HCT116 (cell line): Measurements from ENCODE around the gene BRPF3. TPM values are rescaled to one million over a fixed set of nuclear protein-coding genes. Genes with fewer than 3 reads are reported as not detected.

Source experiments
- ATAC-seq: fragments of 200-7000 bp; cut with Tn5 transposase; 2 replicates; pipeline ENCODE4 v1.9.1; 2020; ENCODE audit warnings: mild to moderate bottlenecking, moderate library complexity
- BruUV-seq: library from RNA; stranded (reverse); fragments of 400-500 nt; replicated peaks from 2 replicates; lab custom pipeline; 2021; lab: Mats Ljungman, UMichigan
- CTCF ChIA-PET: fragments of 300-600 bp; sonication (Branson Sonifier 250); formaldehyde crosslinking; loops from one replicate; lab custom pipeline; 2021; ENCODE audit warnings: antibody characterized with exemption; lab: Charles Lee
- POLR2A ChIA-PET: fragments of 300-600, 350-600 bp; sonication (Branson Sonifier 250); formaldehyde crosslinking; loops from one replicate; lab custom pipeline; 2021; ENCODE audit warnings: antibody characterized with exemption; lab: Charles Lee
- RAD21 ChIA-PET, 2 experiments: fragments of 300-600 bp; sonication (Branson Sonifier 250); formaldehyde crosslinking; loops; one replicate each; lab custom pipeline; 2023; ENCODE audit warnings: low total read pairs in 2 of 2; ENCODE audit not compliant: uncharacterized antibody in 2 of 2, unreplicated experiment in 2 of 2, low non-redundant PET in 1 of 2; lab: Charles Lee
- DNase-seq: peaks from one replicate; pipeline ENCODE4 v3.0.0-alpha.2; 2010; ENCODE audit warnings: low read depth, low spot score
- H2AFZ ChIP-seq: fragments of 200-600 bp; shearing (Covaris generic), sonication (generic); 2 replicates; pipeline ENCODE4 v1.6.1; 2017; ENCODE audit warnings: low read depth, mixed run types, mixed read lengths, antibody characterized with exemption, low read length; ENCODE audit not compliant: poor library complexity, severe bottlenecking
- H3K27ac ChIP-seq: 2 replicates; pipeline ENCODE4 v1.5.1; 2012; ENCODE audit warnings: low read depth, low read length
- H3K27me3 ChIP-seq: fragments of 200-600 bp; sonication (generic); 2 replicates; pipeline ENCODE4 v1.6.1; 2016; ENCODE audit warnings: mixed run types, low read length, mixed read lengths; ENCODE audit not compliant: insufficient read depth
- H3K36me3 ChIP-seq, 2 experiments: fragments of 200-500 bp in 1 of 2; fragments of 200-600 bp in 1 of 2; sonication (Bioruptor generic) in 1 of 2; sonication (generic) in 1 of 2; 2 replicates each; pipeline versions ENCODE4 v1.5.1 to v1.6.1; 2014 to 2016; ENCODE audit warnings: low read length in 2 of 2, inconsistent platforms in 1 of 2, mixed read lengths in 1 of 2, mixed run types in 1 of 2; ENCODE audit not compliant: insufficient read depth in 2 of 2, control insufficient read depth in 1 of 2
- H3K4me1 ChIP-seq, 2 experiments: fragments of 200-600 bp in 1 of 2; sonication (generic) in 1 of 2; 2 replicates each; pipeline versions ENCODE4 v1.5.1 to v1.6.1; 2012 to 2017; ENCODE audit warnings: low read length in 2 of 2, inconsistent platforms in 1 of 2, mild to moderate bottlenecking in 1 of 2, mixed read lengths in 1 of 2, mixed run types in 1 of 2, moderate library complexity in 1 of 2; ENCODE audit not compliant: insufficient read depth in 2 of 2, control insufficient read depth in 1 of 2
- H3K4me2 ChIP-seq: fragments of 200-600 bp; sonication (generic); 2 replicates; pipeline ENCODE4 v1.6.1; 2017; ENCODE audit warnings: mixed run types, low read length, mixed read lengths
- H3K4me3 ChIP-seq, 2 experiments: fragments of 200-600 bp in 1 of 2; sonication (generic) in 1 of 2; replicated peaks in 1 of 2; 2 replicates each; pipeline ENCODE4 v1.5.1; 2011 to 2016; ENCODE audit warnings: low read length in 2 of 2, control low read depth in 1 of 2, low read depth in 1 of 2, mild to moderate bottlenecking in 1 of 2, mixed read lengths in 1 of 2, mixed run types in 1 of 2
- H3K79me2 ChIP-seq: fragments of 200-600 bp; sonication (generic); 2 replicates; pipeline ENCODE4 v1.6.1; 2017; ENCODE audit warnings: mild to moderate bottlenecking, mixed run types, low read length, moderate library complexity, mixed read lengths; ENCODE audit not compliant: insufficient read depth
- H3K9ac ChIP-seq: fragments of 200-600 bp; sonication (generic); 2 replicates; pipeline ENCODE4 v1.6.1; 2016; ENCODE audit warnings: low read length, mixed read lengths
- H3K9me2 ChIP-seq: fragments of 200-600 bp; sonication (generic), shearing (Covaris generic); 2 replicates; pipeline ENCODE4 v1.6.1; 2017; ENCODE audit warnings: mixed run types, mild to moderate bottlenecking, moderate library complexity; ENCODE audit not compliant: insufficient read depth
- H3K9me3 ChIP-seq, 2 experiments: fragments of 200-500 bp in 1 of 2; fragments of 200-600 bp in 1 of 2; sonication (Bioruptor generic) in 1 of 2; sonication (generic) in 1 of 2; 2 replicates each; pipeline ENCODE4 v1.6.1; 2014 to 2017; ENCODE audit warnings: low read length in 2 of 2, mixed read lengths in 2 of 2, inconsistent platforms in 1 of 2, low read depth in 1 of 2, mild to moderate bottlenecking in 1 of 2, mixed run types in 1 of 2, moderate library complexity in 1 of 2; ENCODE audit not compliant: control insufficient read depth in 1 of 2, insufficient read depth in 1 of 2
- H4K20me1 ChIP-seq: fragments of 200-600 bp; sonication (generic), shearing (Covaris generic); 2 replicates; pipeline ENCODE4 v1.6.1; 2017; ENCODE audit warnings: mixed run types, mild to moderate bottlenecking, moderate library complexity; ENCODE audit not compliant: insufficient read depth
- ELF1 ChIP-seq: IDR thresholded peaks from 2 replicates; pipeline ENCODE4 v1.6.1; 2012; ENCODE audit warnings: low read depth, borderline replicate concordance
- EZH2 ChIP-seq: fragments of 200-600 bp; sonication (generic); IDR thresholded peaks from 2 replicates; pipeline ENCODE4 v1.6.1; 2017; ENCODE audit warnings: antibody characterized with exemption, mixed run types
- SIN3A ChIP-seq: IDR thresholded peaks from 2 replicates; pipeline ENCODE4 v1.6.1; 2012; ENCODE audit warnings: low read depth
- SP1 ChIP-seq: IDR thresholded peaks from 2 replicates; pipeline ENCODE4 v1.6.1; 2012; ENCODE audit warnings: low read depth
- TCF7L2 ChIP-seq: IDR thresholded peaks from 2 replicates; pipeline ENCODE4 v1.7.0; 2011; ENCODE audit warnings: borderline replicate concordance, inconsistent platforms; ENCODE audit not compliant: insufficient read depth, insufficient read length; ENCODE audit errors: extremely low read depth
- YY1 ChIP-seq: IDR thresholded peaks from 2 replicates; pipeline ENCODE4 v1.6.1; 2011; ENCODE audit warnings: low read length, low read depth, moderate library complexity, mild to moderate bottlenecking; ENCODE audit not compliant: insufficient replicate concordance; ENCODE audit errors: extremely low read depth
- intact Hi-C: fragments of 100-400 bp; cut with micrococcal nuclease; formaldehyde crosslinking; loops from 2 replicates; pipeline ENCODE4 v1.10.0; 2022
- total RNA-seq: library from RNA; stranded (reverse); gene quantifications from one replicate; pipeline ENCODE4 v1.2.1, GENCODE V29; 2021; ENCODE audit not compliant: unreplicated experiment
- TF ChIP-seq, protein P1 (sequence below): IDR thresholded peaks from 2 replicates; pipeline ENCODE4 v1.6.1; 2012; ENCODE audit warnings: low read depth

BRPF3 gene
- total RNA-seq, 1 experiment from 2014 or later = 20.3 TPM

DNA sequence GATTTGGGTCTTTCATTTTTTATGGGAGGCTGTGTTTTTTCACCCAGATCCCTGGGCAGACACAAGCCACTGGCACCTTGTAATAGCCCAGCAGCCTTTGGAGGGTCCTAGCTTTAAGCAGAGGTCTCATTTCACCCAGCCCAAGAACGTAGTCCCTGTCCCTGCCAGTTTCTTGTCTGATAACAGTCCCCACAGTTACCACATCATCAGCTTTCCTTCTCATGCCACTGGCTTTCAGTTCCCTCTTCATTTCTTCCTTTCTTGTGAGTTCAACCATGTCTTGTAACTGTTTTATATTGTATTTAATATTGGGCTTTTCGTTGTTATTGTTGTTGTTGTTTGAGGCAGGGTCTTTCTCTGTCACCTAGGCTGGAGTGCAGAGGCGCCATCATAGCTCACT, 83.9 kb downstream of the BRPF3 start:
- H3K27me3 ChIP-seq = peaks cover 12% of the 10 kb centered on the region; the same call in 1 of the 2 replicates
- H3K9me2 ChIP-seq = no peaks in the 10 kb centered on the region
- H3K79me2 ChIP-seq = no peaks in the 10 kb centered on the region
- no TSS peak for BruUV-seq
- H3K36me3 ChIP-seq = no peaks in the 10 kb centered on the region
- TF ChIP-seq SIN3A (no peak), ELF1 (no peak), EZH2 (no peak), YY1 (no peak), TCF7L2 (no peak), SP1 (no peak)
- TF ChIP-seq, protein P1, sequence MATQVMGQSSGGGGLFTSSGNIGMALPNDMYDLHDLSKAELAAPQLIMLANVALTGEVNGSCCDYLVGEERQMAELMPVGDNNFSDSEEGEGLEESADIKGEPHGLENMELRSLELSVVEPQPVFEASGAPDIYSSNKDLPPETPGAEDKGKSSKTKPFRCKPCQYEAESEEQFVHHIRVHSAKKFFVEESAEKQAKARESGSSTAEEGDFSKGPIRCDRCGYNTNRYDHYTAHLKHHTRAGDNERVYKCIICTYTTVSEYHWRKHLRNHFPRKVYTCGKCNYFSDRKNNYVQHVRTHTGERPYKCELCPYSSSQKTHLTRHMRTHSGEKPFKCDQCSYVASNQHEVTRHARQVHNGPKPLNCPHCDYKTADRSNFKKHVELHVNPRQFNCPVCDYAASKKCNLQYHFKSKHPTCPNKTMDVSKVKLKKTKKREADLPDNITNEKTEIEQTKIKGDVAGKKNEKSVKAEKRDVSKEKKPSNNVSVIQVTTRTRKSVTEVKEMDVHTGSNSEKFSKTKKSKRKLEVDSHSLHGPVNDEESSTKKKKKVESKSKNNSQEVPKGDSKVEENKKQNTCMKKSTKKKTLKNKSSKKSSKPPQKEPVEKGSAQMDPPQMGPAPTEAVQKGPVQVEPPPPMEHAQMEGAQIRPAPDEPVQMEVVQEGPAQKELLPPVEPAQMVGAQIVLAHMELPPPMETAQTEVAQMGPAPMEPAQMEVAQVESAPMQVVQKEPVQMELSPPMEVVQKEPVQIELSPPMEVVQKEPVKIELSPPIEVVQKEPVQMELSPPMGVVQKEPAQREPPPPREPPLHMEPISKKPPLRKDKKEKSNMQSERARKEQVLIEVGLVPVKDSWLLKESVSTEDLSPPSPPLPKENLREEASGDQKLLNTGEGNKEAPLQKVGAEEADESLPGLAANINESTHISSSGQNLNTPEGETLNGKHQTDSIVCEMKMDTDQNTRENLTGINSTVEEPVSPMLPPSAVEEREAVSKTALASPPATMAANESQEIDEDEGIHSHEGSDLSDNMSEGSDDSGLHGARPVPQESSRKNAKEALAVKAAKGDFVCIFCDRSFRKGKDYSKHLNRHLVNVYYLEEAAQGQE = no peak
- H3K4me2 ChIP-seq = no peak overlapping the region
- no peak overlapping the region for H3K27ac ChIP-seq
- H3K9me3 ChIP-seq = no peaks in the 10 kb centered on the region
- H3K4me1 ChIP-seq = no peaks in the 10 kb centered on the region
- ATAC-seq (no peak), DNase-seq (no peak)
- no peaks in the 10 kb centered on the region for H4K20me1 ChIP-seq
- H3K9ac ChIP-seq = no peak overlapping the region
- ChIA-PET RAD21 (no interaction called here), CTCF (interaction anchor here (0.8 kb wide), 1 partner anchor 22 kb away, joined by 3 read pairs; no protein-coding TSS in a partner anchor), POLR2A (no interaction called here)
- intact Hi-C loops = no loop called here
- H3K4me3 ChIP-seq = no peak overlapping the region
- no peak overlapping the region for H2AFZ ChIP-seq
